ENCODE measurements around the gene IZUMO2.
"Not testable (repeated sequence)": the region's sequence is repeated elsewhere in the genome, so short reads cannot be mapped to it uniquely, and the experiment has no call there.

Gene IZUMO2

DNA sequence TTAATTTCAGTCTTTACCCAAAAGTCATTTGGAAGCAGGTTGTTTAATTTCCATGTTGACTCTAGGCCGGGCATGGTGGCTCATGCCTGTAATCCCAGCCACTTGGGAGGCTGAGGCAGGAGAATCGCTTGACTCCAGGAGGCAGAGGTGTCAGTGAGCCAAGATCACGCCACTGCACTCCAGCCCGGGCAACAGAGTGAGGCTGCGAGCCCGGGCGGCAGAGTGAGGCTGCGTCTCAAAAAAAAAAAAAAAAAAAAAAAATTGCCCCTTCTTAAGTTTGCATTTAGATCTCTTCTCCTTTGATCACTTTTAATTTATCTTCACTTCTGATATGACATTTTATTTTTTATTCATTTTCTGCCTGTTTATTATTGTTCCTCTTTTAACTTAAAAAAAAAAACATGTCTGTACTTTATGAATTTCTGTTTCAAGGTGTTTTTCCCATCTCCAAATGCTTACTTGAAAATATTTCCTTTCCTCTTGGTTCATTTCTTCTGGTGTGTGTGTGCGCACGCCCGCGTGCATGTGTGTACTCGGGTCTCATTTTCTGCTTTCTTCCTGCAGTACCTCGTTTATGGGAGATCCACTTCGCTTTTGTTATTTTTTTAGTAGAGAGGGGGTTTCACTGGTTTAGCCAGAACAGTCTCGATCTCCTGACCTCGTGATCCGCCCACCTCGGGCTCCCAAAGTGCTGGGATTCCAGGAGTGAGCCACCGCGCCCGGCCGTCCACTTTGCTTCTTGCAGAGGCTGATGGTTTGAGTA lies 26.3 kb downstream of the IZUMO2 start:
- DNase-seq (ENCODE audit: low read depth in 1 of 2, low spot score in 1 of 2) = not testable (repeated sequence)

DNA sequence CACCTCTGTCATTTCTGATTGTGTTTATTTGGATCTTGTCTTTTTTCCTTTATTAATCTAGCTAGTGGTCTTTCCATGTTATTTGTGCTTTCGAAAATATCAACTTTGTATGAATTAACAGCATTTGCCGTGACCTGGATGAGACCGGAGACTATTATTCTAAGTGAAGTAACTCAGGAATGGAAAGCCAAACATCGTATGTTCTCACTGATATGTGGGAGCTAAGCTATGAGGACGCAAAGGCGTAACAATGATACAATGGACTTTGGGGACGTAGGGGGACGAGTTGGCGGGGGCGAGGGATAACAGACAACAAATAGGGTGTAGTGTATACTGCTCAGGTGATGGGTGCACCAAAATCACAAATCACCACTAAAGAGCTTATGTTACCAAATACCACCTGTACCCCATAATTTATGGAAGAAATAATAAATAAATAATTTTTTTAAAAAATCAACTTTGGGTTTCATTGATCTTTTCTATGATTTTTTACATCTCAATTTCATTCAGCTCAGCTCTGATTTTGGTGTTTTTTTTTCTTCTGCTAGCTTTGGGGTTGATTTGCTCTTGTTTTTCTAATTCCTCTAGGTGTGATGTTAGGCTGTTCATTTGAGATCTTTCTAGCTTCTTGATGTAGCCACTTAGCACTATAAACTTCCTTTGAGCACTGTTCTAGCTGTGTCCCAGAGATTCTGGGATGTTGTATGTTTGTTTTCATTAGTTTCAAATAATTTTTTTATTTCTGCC lies 27.1 kb downstream of the IZUMO2 start:
- not testable (repeated sequence) for DNase-seq (ENCODE audit: low read depth in 1 of 2, low spot score in 1 of 2)

DNA sequence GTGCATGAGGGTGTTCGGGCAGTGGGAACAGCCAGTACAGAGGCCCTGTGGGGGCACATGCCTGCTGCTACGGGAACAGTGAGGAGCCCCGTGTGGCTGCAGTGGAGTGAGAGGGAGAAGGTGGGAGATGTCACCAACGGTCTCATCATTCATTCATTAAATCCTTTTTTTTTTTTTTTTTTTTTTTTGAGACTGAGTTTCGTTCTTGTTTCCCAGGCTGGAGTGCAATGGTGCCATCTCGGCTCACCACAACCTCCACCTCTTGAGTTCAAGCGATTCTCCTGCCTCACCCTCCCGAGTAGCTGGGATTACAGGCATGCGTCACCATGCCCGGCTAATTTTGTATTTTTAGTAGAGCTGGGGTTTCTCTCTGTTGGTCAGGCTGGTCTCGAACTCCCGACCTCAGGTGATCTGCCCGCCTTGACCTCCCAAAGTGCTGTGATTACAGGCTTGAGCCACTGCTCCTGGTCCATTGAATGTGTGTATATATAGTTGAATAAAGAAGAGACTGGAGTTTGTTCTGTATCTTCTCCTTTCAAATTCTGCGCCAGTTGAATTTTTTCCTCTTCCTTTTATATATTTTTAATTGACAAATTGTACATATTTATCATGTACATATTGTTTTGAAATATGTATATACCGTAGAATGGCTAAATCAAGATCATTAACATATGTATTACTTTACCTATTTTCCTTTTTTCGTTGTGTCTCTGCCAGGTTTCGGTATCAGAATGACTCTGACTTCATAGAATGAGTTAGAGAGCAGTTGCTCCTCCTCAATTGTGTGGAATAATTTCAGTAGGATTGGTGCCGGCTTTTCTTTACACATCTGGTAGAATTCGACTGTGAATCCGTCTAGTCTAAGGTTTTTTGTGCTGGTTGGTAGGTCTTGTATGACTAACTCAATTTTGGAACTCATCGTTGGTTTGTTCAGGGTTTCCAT lies 28.0 kb downstream of the IZUMO2 start:
- not testable (repeated sequence) for DNase-seq (ENCODE audit: low read depth in 1 of 2, low spot score in 1 of 2)

DNA sequence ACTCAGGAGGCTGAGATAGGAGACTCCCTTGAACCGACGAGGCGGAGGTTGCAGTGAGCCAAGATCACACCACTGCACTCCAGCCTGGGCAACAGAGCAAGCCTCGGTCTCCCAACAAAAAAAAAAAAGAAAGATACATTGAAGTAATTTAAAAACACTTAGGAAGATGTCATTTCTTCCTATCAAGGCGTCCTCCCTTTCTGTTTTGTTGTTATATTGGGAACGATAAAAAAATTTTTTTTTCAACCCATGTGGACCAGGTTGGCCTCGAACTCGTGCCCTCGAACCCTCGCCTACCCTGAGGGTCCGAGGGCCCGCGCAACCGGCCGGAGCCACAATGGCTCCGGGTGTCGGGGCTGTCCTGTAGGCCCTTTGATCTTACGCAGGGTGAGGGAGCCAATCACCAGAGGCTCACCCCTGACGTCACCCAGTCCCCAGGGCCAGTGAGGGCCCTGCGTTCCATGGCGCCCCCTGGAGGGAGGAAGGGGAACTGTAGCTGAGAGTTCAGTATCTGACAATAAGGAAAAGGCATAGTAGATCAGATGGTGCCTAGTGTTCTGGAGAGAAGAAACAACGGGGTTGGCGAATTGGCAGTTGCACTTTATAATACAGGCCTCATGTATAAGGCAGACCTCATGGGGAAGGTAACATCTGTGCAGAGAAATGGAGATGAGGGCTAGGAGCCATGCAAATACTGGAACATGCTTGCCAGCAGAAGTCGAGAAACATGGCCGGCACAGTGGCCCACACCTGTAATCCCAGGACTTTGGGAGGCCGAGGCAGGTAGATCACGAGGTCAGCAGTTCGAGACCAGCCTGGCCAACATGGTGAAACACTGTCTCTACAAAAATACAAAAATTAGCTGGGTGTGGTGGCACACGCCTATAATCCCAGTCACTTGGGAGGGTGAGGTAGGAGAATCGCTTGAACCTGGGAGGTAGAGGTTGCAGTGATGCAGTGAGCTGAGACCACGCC lies 29.3 kb downstream of the IZUMO2 start:
- DNase-seq (ENCODE audit: low read depth in 1 of 2, low spot score in 1 of 2) = not testable (repeated sequence)

DNA sequence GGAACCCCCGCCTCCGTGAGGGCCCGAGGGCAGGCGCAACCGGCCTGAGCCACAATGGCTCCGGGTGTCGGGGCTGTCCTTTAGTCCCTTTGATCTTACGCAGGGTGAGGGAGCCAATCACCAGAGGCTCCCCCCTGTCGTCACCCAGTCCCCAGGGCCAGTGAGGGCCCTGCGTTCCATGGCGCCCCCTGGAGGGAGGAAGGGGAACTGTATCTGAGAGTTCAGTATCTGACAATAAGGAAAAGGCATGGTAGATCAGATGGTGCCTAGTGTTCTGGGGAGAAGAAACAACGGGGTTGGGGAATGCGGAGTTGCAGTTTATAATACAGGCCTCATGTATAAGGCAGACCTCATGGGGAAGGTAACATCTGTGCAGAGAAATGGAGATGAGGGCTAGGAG lies 59.1 kb downstream of the IZUMO2 start:
- not testable (repeated sequence) for DNase-seq (ENCODE audit: low read depth in 1 of 2, low spot score in 1 of 2)

DNA sequence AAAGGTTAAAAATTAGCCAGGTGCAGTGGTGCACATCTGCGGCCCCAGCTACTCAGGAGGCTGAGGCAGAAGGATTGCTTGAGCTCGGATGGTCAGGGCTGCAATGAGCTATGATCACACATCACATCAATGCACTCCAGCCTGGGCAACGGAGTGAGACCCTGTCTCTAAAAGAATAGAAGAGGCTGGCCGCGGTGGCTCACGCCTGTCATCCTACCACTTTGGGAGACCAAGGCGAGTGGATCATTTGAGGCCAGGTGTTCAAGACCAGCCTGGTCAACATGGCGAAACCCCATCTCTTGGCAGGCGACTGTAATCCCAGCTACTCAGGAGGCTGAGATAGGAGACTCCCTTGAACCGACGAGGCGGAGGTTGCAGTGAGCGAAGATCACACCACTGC lies 59.7 kb downstream of the IZUMO2 start:
- not testable (repeated sequence) for DNase-seq (ENCODE audit: low read depth in 1 of 2, low spot score in 1 of 2)

All from activated CD4-positive, alpha-beta T cell treated with anti-CD3 and anti-CD28 coated beads, Interleukin-2, amount 50 U/mL, for 24 hours (primary cell).